GM12878 (cell line): ENCODE measurements around the gene ASTL. TPM values are rescaled to one million over a fixed set of nuclear protein-coding genes. Genes with fewer than 3 reads are reported as not detected.
A peak's percentile ranks its signal among the peaks of the same experiment; 100 is the strongest.

Experiments
- ATAC-seq: fragments of 200-7000 bp; cut with Tn5 transposase; 3 replicates; pipeline ENCODE4 v1.9.1; 2020; ENCODE audit warnings: mild to moderate bottlenecking, moderate library complexity
- BruUV-seq: library from RNA; stranded (reverse); fragments of 400-500 nt; replicated peaks from 2 replicates; lab custom pipeline; 2021; lab: Mats Ljungman, UMichigan
- CTCF ChIA-PET: fragments of 300-600 bp; sonication (Branson Sonifier 250); formaldehyde crosslinking; extraction: SDS; loops from one replicate; lab custom pipeline; 2021; ENCODE audit warnings: inconsistent platforms; lab: Yijun Ruan, JAX
- POLR2A ChIA-PET: fragments of 350-600 bp; formaldehyde crosslinking; extraction: SDS; loops from one replicate; lab custom pipeline; 2021; ENCODE audit warnings: inconsistent platforms; lab: Charles Lee
- RAD21 ChIA-PET: fragments of 300-600 bp; sonication (Branson Sonifier 250); formaldehyde crosslinking; loops from one replicate; lab custom pipeline; 2023; ENCODE audit warnings: antibody characterized with exemption; ENCODE audit not compliant: unreplicated experiment; lab: Charles Lee
- SMC1A ChIA-PET: fragments of 300-600 bp; sonication (Branson Sonifier 250); formaldehyde crosslinking; loops from one replicate; lab custom pipeline; 2023; ENCODE audit not compliant: unreplicated experiment, uncharacterized antibody; lab: Charles Lee
- DNase-seq: peaks from one replicate; pipeline ENCODE4 v3.0.0-alpha.2; 2011; ENCODE audit warnings: low read depth, low spot score
- FAIRE-seq: peaks from 3 replicates; lab custom pipeline; 2011; peaks lifted over from hg19 to GRCh38; lab: Jason Lieb, UNC
- H2AFZ ChIP-seq: 2 replicates; pipeline ENCODE4 v1.6.0; 2011; ENCODE audit warnings: low read depth, low read length, control low read depth; ENCODE audit not compliant: control insufficient read depth
- H3K27ac ChIP-seq: 2 replicates; pipeline ENCODE4 v1.5.1; 2011; ENCODE audit warnings: control low read depth; ENCODE audit not compliant: control insufficient read depth, insufficient read depth
- H3K27me3 ChIP-seq, 2 experiments: replicated peaks in 1 of 2; 2 replicates each; pipeline versions ENCODE4 v1.6.0 to v1.6.1; 2011; ENCODE audit warnings: low read length in 1 of 2; ENCODE audit not compliant: control insufficient read depth in 2 of 2, insufficient read depth in 2 of 2
- H3K36me3 ChIP-seq, 2 experiments: 2 replicates each; pipeline ENCODE4 v1.5.1; 2011; ENCODE audit warnings: low read length in 1 of 2; ENCODE audit not compliant: control insufficient read depth in 2 of 2, insufficient read depth in 2 of 2
- H3K4me1 ChIP-seq: 2 replicates; pipeline ENCODE4 v1.6.1; 2011; ENCODE audit warnings: mild to moderate bottlenecking, low read length, moderate library complexity, mixed read lengths; ENCODE audit not compliant: control insufficient read depth, insufficient read depth
- H3K4me2 ChIP-seq: 2 replicates; pipeline ENCODE4 v1.6.0; 2011; ENCODE audit warnings: control low read depth; ENCODE audit not compliant: control insufficient read depth, insufficient read depth
- H3K4me3 ChIP-seq: fragments of 200-600 bp; sonication (generic); 2 replicates; pipeline ENCODE4 v1.5.1; 2016
- H3K79me2 ChIP-seq: 2 replicates; pipeline ENCODE4 v1.6.0; 2011; ENCODE audit warnings: low read length; ENCODE audit not compliant: control insufficient read depth, insufficient read depth
- H3K9ac ChIP-seq: 2 replicates; pipeline ENCODE4 v1.8.0; 2011; ENCODE audit warnings: low read length, control low read depth, mixed read lengths; ENCODE audit not compliant: control insufficient read depth, insufficient read depth
- H3K9me3 ChIP-seq: replicated peaks from 3 replicates; pipeline ENCODE4 v1.5.1; 2011; ENCODE audit warnings: mild to moderate bottlenecking, low read length; ENCODE audit not compliant: control insufficient read depth, insufficient read depth
- H4K20me1 ChIP-seq: 2 replicates; pipeline ENCODE4 v1.6.0; 2011; ENCODE audit not compliant: control insufficient read depth, insufficient read depth
- CTCF ChIP-seq, 3 experiments: IDR thresholded peaks in 2 of 3; conservative IDR thresholded peaks in 1 of 3; 2 replicates each; pipeline ENCODE4 v1.5.1; 2011; ENCODE audit warnings: low read depth in 3 of 3, low read length in 3 of 3, mild to moderate bottlenecking in 3 of 3, control low read depth in 2 of 3, moderate library complexity in 2 of 3, inconsistent platforms in 1 of 3, mixed read lengths in 1 of 3; ENCODE audit not compliant: control insufficient read depth in 2 of 3, insufficient read depth in 1 of 3; ENCODE audit errors: extremely low read depth in 1 of 3
- DPF2 ChIP-seq: fragments of 450-650 bp; IDR thresholded peaks from 2 replicates; pipeline ENCODE4 v1.6.1; 2017; ENCODE audit warnings: mild to moderate bottlenecking
- FOS ChIP-seq: IDR thresholded peaks from 3 replicates; pipeline ENCODE4 v1.6.1; 2011; ENCODE audit warnings: borderline replicate concordance; ENCODE audit not compliant: insufficient read length; ENCODE audit errors: extremely low read depth
- HDGF ChIP-seq: fragments of 450-650 bp; IDR thresholded peaks from 2 replicates; pipeline ENCODE4 v1.6.1; 2016; ENCODE audit warnings: antibody characterized with exemption
- IKZF1 ChIP-seq: fragments of 450-650 bp; conservative IDR thresholded peaks from 2 replicates; pipeline ENCODE4 v1.6.1; 2017; ENCODE audit warnings: antibody characterized with exemption, mild to moderate bottlenecking
- IKZF2 ChIP-seq, 2 experiments: fragments of 450-650 bp; IDR thresholded peaks; 2 replicates each; pipeline ENCODE4 v1.6.1; 2017; ENCODE audit warnings: mild to moderate bottlenecking in 2 of 2, moderate library complexity in 2 of 2
- NRF1 ChIP-seq: conservative IDR thresholded peaks from 2 replicates; pipeline ENCODE4 v1.6.1; 2011; ENCODE audit warnings: mild to moderate bottlenecking, low read depth, low read length, improper control_type of control experiment
- POU2F2 ChIP-seq: IDR thresholded peaks from 3 replicates; pipeline ENCODE4 v1.6.1; 2011; ENCODE audit warnings: low read depth, mild to moderate bottlenecking, low read length, borderline replicate concordance
- RAD21 ChIP-seq: IDR thresholded peaks from 2 replicates; pipeline ENCODE4 v1.6.1; 2011; ENCODE audit warnings: mild to moderate bottlenecking, low read depth, low read length, moderate library complexity; ENCODE audit not compliant: insufficient read depth
- RB1 ChIP-seq: fragments of 450-650 bp; formaldehyde crosslinking; IDR thresholded peaks from 2 replicates; pipeline ENCODE4 v1.6.1; 2017; ENCODE audit warnings: mild to moderate bottlenecking, borderline replicate concordance
- RELA ChIP-seq: fragments of 450-650 bp; IDR thresholded peaks from 2 replicates; pipeline ENCODE4 v1.8.0; 2014; ENCODE audit warnings: borderline replicate concordance; ENCODE audit not compliant: partially characterized antibody
- SMARCA5 ChIP-seq: fragments of 450-650 bp; IDR thresholded peaks from 2 replicates; pipeline ENCODE4 v1.6.1; 2017; ENCODE audit warnings: mild to moderate bottlenecking
- YY1 ChIP-seq: IDR thresholded peaks from 2 replicates; pipeline ENCODE4 v1.6.1; 2011; ENCODE audit warnings: low read depth, mild to moderate bottlenecking, low read length
- ZNF24 ChIP-seq: fragments of 450-650 bp; IDR thresholded peaks from 2 replicates; pipeline ENCODE4 v1.6.1; 2017; ENCODE audit warnings: antibody characterized with exemption, mild to moderate bottlenecking
- WGBS: methylation state at CpG from one replicate; pipeline ENCODE4 v1.1.6; 2016; ENCODE audit warnings: low lambda C conversion rate; ENCODE audit not compliant: insufficient replicate concordance, insufficient coverage; ENCODE audit errors: missing lambda C conversion rate; 5-methylcytosine and 5-hydroxymethylcytosine counted together
- in situ Hi-C: fragments of 300-500 bp; cut with MboI; formaldehyde crosslinking; loops from 9 replicates; pipeline ENCODE4 v1.14.3; 2018; ENCODE audit warnings: mixed read lengths
- intact Hi-C: fragments of 100-400 bp; cut with micrococcal nuclease; formaldehyde crosslinking; loops from one replicate; pipeline ENCODE4 v1.14.2; 2022; ENCODE audit not compliant: unreplicated experiment
- polyA plus RNA-seq, 11 experiments: library from polyadenylated mRNA; depleted of rRNA in 4 of 11; unstranded in 6 of 11; stranded (reverse) in 5 of 11; fragments of >200 nt; fragmentation: Nextera tagmentation in 4 of 11; fragmentation: Illumina TruSeq in 1 of 11; extraction: Ambion mirVana in 4 of 11; extraction: Trizol in 1 of 11; gene quantifications; 1 replicate in 1 of 11; 2 replicates in 10 of 11; pipeline versions ENCODE4 v1.2.1 to v1.2.3, GENCODE V29; 2011 to 2016; ENCODE audit warnings: inconsistent platforms in 2 of 11, missing spikeins in 2 of 11, low read depth in 1 of 11
- total RNA-seq, 4 experiments: library from RNA; depleted of rRNA in 3 of 4; stranded (reverse); fragments of >200 nt in 3 of 4; fragmentation: Illumina TruSeq in 1 of 4; extraction: Trizol in 1 of 4; gene quantifications; 2 replicates each; pipeline versions ENCODE4 v1.2.1 to v1.2.3, GENCODE V29; 2013 to 2021
- TF ChIP-seq, protein P1 (sequence below): IDR thresholded peaks from 2 replicates; pipeline ENCODE4 v1.6.1; 2012; ENCODE audit warnings: low read depth, low read length, improper control_type of control experiment
- TF ChIP-seq, protein P2 (sequence below): IDR thresholded peaks from 2 replicates; pipeline ENCODE4 v1.6.1; 2012; ENCODE audit warnings: low read depth, low read length, improper control_type of control experiment
- TF ChIP-seq, protein P3 (sequence below): fragments of 450-650 bp; IDR thresholded peaks from 2 replicates; pipeline ENCODE4 v1.6.1; 2017; ENCODE audit warnings: low read depth, mild to moderate bottlenecking, moderate library complexity

The ASTL gene
- total and polyA plus RNA-seq, 10 of the 15 experiments (the other 5 are each of a cell fraction or from before 2014, with no cell fraction given), result 0.18 to 1.0 (median 0.38) TPM; not detected in 4

DNA sequence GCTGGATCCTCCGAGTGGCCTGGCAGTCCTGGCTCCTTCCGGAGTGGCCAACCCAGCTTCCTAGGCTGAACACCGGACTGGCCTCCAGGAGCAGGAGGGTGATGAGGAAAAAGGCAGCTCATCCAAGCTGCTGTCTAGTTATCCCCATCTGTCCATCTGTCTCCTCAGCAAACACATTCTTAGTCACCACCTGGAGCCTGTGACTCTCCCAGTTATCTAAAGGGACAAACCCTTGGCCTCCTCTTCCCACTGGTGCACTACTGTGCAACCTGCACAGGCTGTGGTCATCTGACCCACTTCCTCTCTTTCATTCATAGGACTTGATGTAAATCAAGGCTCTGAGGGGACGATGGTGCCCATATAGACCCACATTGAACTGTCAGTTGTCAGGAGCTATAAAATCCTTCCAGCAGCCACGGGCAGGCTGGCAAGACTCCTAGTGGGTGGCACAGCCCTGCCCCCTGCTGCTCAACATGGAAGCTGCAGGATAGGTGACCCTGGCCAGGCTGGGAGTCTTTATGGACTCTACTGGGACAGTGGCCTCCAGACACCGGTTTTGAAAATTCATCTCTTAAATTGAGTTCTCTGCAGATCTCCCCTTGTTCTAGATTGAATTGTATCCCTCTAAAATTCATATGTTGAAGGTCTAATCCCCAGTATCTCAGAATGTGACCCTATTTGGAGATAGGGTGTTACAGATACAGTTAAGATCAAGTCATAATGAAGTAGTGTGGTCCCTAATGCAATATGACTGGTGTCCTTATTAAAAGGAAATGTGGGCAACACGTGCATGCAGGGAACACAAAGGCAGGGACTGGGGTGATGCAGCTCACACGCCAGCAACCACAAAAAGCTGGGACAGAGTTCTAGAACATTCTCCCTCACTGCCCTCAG, 36.2 kb upstream of the ASTL start:
- Histone ChIP-seq H3K9me3 (no peaks in the 10 kb centered on the region; the same call in 2 of the 3 replicates), H4K20me1 (no peaks in the 10 kb centered on the region), H3K27ac (no peak overlapping the region), H3K4me2 (no peak overlapping the region), H3K9ac (no peak overlapping the region), H3K4me1 (peaks cover 6% of the 10 kb centered on the region; the same call in 1 of the 2 replicates), H3K27me3 (no peaks in the 10 kb centered on the region), H3K79me2 (no peaks in the 10 kb centered on the region), H2AFZ (peak overlapping the region; percentile 54), H3K36me3 (no peaks in the 10 kb centered on the region), H3K4me3 (no peak overlapping the region)
- BruUV-seq, result no TSS peak
- ATAC-seq, result peak; percentile 97
- ChIA-PET POLR2A (interaction anchor here (0.5 to 4.3 kb wide), 15 partner anchors 11 to 148 kb away, joined by 3 to 35 read pairs (median 4); partner anchors contain the start of gene ASTL), CTCF (interaction anchor here (0.6 to 10.6 kb wide), 42 partner anchors 8 to 420 kb away, joined by 3 to 535 read pairs (median 6); partner anchors contain the start of genes ADRA2B, ANKRD36C, ASTL and DUSP2), SMC1A (interaction anchor here (0.7 to 7.5 kb wide), 39 partner anchors 8 to 231 kb away, joined by 3 to 338 read pairs (median 4); partner anchors contain the start of genes ASTL, DUSP2 and STARD7), RAD21 (interaction anchor here (0.6 to 8.9 kb wide), 34 partner anchors 10 to 335 kb away, joined by 3 to 463 read pairs (median 6); partner anchors contain the start of genes ADRA2B, ASTL, DUSP2 and STARD7)
- intact Hi-C loops, result loop anchor here (1.0 kb wide), 1 partner anchor 36 kb away; the partner anchor contains the start of gene ASTL
- 49% methylated on average over 8 of the region's 8 CpGs for WGBS
- peak; percentile 71 for FAIRE-seq
- in situ Hi-C loops, result loop anchor here (5.0 kb wide), 1 partner anchor 32 kb away; no protein-coding TSS in a partner anchor
- DNase-seq, result no peak
- peak; percentile 64; the same call in 1 of the 2 replicates for TF ChIP-seq IKZF1
- TF ChIP-seq SMARCA5, result peak; percentile 70; the same call in 1 of the 2 replicates
- TF ChIP-seq, protein P1, sequence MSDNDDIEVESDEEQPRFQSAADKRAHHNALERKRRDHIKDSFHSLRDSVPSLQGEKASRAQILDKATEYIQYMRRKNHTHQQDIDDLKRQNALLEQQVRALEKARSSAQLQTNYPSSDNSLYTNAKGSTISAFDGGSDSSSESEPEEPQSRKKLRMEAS, result no peak
- peak; percentile 94 to 97 (median 96) for TF ChIP-seq CTCF (IDR thresholded peaks at IDR 0.05 in 2 of 3, conservative IDR thresholded peaks at IDR 0.05 in 1 of 3; ENCODE audit: control insufficient read depth in 2 of 3, extremely low read depth in 1 of 3, insufficient read depth in 1 of 3, low read depth in 3 of 3, low read length in 3 of 3)
- 0 out of 2 replicates have a peak, but pooled peaks have one; percentile 10 for TF ChIP-seq DPF2
- TF ChIP-seq RAD21, result peak; percentile 100
- peak; percentile 80 for TF ChIP-seq YY1
- no peak for TF ChIP-seq FOS
- TF ChIP-seq, protein P2, sequence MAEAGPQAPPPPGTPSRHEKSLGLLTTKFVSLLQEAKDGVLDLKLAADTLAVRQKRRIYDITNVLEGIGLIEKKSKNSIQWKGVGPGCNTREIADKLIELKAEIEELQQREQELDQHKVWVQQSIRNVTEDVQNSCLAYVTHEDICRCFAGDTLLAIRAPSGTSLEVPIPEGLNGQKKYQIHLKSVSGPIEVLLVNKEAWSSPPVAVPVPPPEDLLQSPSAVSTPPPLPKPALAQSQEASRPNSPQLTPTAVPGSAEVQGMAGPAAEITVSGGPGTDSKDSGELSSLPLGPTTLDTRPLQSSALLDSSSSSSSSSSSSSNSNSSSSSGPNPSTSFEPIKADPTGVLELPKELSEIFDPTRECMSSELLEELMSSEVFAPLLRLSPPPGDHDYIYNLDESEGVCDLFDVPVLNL, result no peak
- TF ChIP-seq, protein P3, sequence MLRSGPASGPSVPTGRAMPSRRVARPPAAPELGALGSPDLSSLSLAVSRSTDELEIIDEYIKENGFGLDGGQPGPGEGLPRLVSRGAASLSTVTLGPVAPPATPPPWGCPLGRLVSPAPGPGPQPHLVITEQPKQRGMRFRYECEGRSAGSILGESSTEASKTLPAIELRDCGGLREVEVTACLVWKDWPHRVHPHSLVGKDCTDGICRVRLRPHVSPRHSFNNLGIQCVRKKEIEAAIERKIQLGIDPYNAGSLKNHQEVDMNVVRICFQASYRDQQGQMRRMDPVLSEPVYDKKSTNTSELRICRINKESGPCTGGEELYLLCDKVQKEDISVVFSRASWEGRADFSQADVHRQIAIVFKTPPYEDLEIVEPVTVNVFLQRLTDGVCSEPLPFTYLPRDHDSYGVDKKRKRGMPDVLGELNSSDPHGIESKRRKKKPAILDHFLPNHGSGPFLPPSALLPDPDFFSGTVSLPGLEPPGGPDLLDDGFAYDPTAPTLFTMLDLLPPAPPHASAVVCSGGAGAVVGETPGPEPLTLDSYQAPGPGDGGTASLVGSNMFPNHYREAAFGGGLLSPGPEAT, result peak; percentile 55; the same call in 1 of the 2 replicates
- TF ChIP-seq RB1, result peak; percentile 37; the same call in 1 of the 2 replicates
- peak; percentile 18 for TF ChIP-seq RELA
- TF ChIP-seq HDGF, result peak; percentile 77; the same call in 1 of the 2 replicates
- TF ChIP-seq ZNF24, result no peak
- TF ChIP-seq NRF1, result no peak
- peak; percentile 51 to 59; a peak in 2 of 4 replicates for TF ChIP-seq IKZF2 (IDR thresholded peaks at IDR 0.05)
- 0 out of 3 replicates have a peak, but pooled peaks have one; percentile 16 for TF ChIP-seq POU2F2
